H9 (cell line): Measurements from ENCODE around the gene FIBP. TPM values are rescaled to one million over a fixed set of nuclear protein-coding genes. Genes with fewer than 3 reads are reported as not detected.
A peak's percentile ranks its signal among the peaks of the same experiment; 100 is the strongest.

Source experiments
- DNase-seq: peaks from one replicate; pipeline ENCODE4 v3.0.0-alpha.2; 2017
- H2AFZ ChIP-seq: one replicate; pipeline ENCODE4 v1.6.1; 2013; ENCODE audit warnings: mild to moderate bottlenecking, low read length, control low read depth, moderate library complexity
- H2AK5ac ChIP-seq: 2 replicates; pipeline ENCODE4 v1.6.1; 2013; ENCODE audit warnings: low read length, control low read depth, mixed read lengths; ENCODE audit not compliant: insufficient read length
- H2BK120ac ChIP-seq: one replicate; pipeline ENCODE4 v1.6.1; 2013; ENCODE audit warnings: low read depth, mild to moderate bottlenecking, low read length, control low read depth, inconsistent platforms; ENCODE audit not compliant: poor library complexity, severe bottlenecking
- H2BK12ac ChIP-seq: 2 replicates; pipeline ENCODE4 v1.6.1; 2013; ENCODE audit warnings: low read length, control low read depth, mixed read lengths, low read depth; ENCODE audit not compliant: insufficient read length
- H2BK15ac ChIP-seq: 2 replicates; pipeline ENCODE4 v1.6.1; 2013; ENCODE audit warnings: low read depth, low read length, control low read depth
- H2BK20ac ChIP-seq: one replicate; pipeline ENCODE4 v1.6.1; 2013; ENCODE audit warnings: low read depth, mild to moderate bottlenecking, low read length, control low read depth, inconsistent platforms; ENCODE audit not compliant: poor library complexity, severe bottlenecking
- H2BK5ac ChIP-seq: 2 replicates; pipeline ENCODE4 v1.6.1; 2013; ENCODE audit warnings: low read length, control low read depth, mixed read lengths; ENCODE audit not compliant: insufficient read length
- H3K14ac ChIP-seq: 2 replicates; pipeline ENCODE4 v1.6.1; 2013; ENCODE audit warnings: low read length, control low read depth; ENCODE audit not compliant: insufficient read depth
- H3K18ac ChIP-seq: 2 replicates; pipeline ENCODE4 v1.6.1; 2013; ENCODE audit warnings: low read depth, mild to moderate bottlenecking, mixed read lengths, low read length, control low read depth; ENCODE audit not compliant: insufficient read length
- H3K23ac ChIP-seq: 2 replicates; pipeline ENCODE4 v1.6.1; 2013; ENCODE audit warnings: low read length, control low read depth, mixed read lengths, low read depth; ENCODE audit not compliant: insufficient read length
- H3K23me2 ChIP-seq: 2 replicates; pipeline ENCODE4 v1.6.1; 2013; ENCODE audit warnings: low read depth, mild to moderate bottlenecking, mixed read lengths, low read length, control low read depth; ENCODE audit not compliant: insufficient read length, poor library complexity, severe bottlenecking
- H3K27ac ChIP-seq: 2 replicates; pipeline ENCODE4 v1.5.1; 2013; ENCODE audit warnings: low read length, control low read depth, mixed read lengths, low read depth; ENCODE audit not compliant: insufficient read length
- H3K27me3 ChIP-seq: 2 replicates; pipeline ENCODE4 v1.6.1; 2013; ENCODE audit warnings: low read length, control low read depth, inconsistent platforms; ENCODE audit not compliant: insufficient read depth
- H3K4ac ChIP-seq: 2 replicates; pipeline ENCODE4 v1.6.1; 2013; ENCODE audit warnings: low read depth, mild to moderate bottlenecking, control low read depth, inconsistent platforms, low read length, moderate library complexity
- H3K4me1 ChIP-seq: 2 replicates; pipeline ENCODE4 v1.6.1; 2013; ENCODE audit warnings: low read length, control low read depth, inconsistent platforms; ENCODE audit not compliant: insufficient read depth
- H3K4me2 ChIP-seq: 2 replicates; pipeline ENCODE4 v1.6.1; 2013; ENCODE audit warnings: low read length, control low read depth, mixed read lengths; ENCODE audit not compliant: insufficient read length, insufficient read depth
- H3K56ac ChIP-seq: 2 replicates; pipeline ENCODE4 v1.6.1; 2013; ENCODE audit warnings: low read depth, mild to moderate bottlenecking, mixed read lengths, low read length, control low read depth; ENCODE audit not compliant: insufficient read length
- H3K79me1 ChIP-seq: 2 replicates; pipeline ENCODE4 v1.6.1; 2013; ENCODE audit warnings: low read depth, mild to moderate bottlenecking, moderate library complexity, low read length, control low read depth, inconsistent platforms; ENCODE audit not compliant: insufficient read depth, poor library complexity, severe bottlenecking
- H3K79me2 ChIP-seq: 2 replicates; pipeline ENCODE4 v1.6.1; 2013; ENCODE audit warnings: low read length, control low read depth, inconsistent platforms; ENCODE audit not compliant: insufficient read depth
- H3K9ac ChIP-seq: 2 replicates; pipeline ENCODE4 v1.6.1; 2013; ENCODE audit warnings: low read length, control low read depth, mixed read lengths; ENCODE audit not compliant: insufficient read length; ENCODE audit errors: extremely low read depth
- H3K9me3 ChIP-seq: one replicate; pipeline ENCODE4 v1.6.1; 2013; ENCODE audit warnings: low read depth, low read length, inconsistent platforms; ENCODE audit not compliant: control insufficient read depth
- H3T11ph ChIP-seq: one replicate; pipeline ENCODE4 v1.6.1; 2013; ENCODE audit warnings: mild to moderate bottlenecking, low read length, control low read depth, inconsistent platforms
- H4K20me1 ChIP-seq: one replicate; pipeline ENCODE4 v1.6.1; 2013; ENCODE audit not compliant: control insufficient read depth, insufficient read length, insufficient read depth
- H4K5ac ChIP-seq: 2 replicates; pipeline ENCODE4 v1.6.1; 2013; ENCODE audit warnings: low read depth, mild to moderate bottlenecking, mixed read lengths, low read length, control low read depth; ENCODE audit not compliant: insufficient read length
- H4K8ac ChIP-seq: replicated peaks from 2 replicates; pipeline ENCODE4 v1.6.1; 2013; ENCODE audit warnings: low read length, control low read depth, mixed read lengths, low read depth; ENCODE audit not compliant: insufficient read length
- H4K91ac ChIP-seq: 2 replicates; pipeline ENCODE4 v1.6.1; 2013; ENCODE audit warnings: low read depth, mild to moderate bottlenecking, moderate library complexity, mixed read lengths, low read length, control low read depth; ENCODE audit not compliant: insufficient read length
- H3K27ac Mint-ChIP-seq, 3 experiments: 2 replicates in 2 of 3; 3 replicates in 1 of 3; pipeline ENCODE4 v1.8.0; 2020 to 2021; ENCODE audit warnings: mixed read lengths in 3 of 3, mild to moderate bottlenecking in 1 of 3, moderate library complexity in 1 of 3
- H3K27me3 Mint-ChIP-seq: 2 replicates; pipeline ENCODE4 v1.8.0; 2021; ENCODE audit warnings: low read depth, mild to moderate bottlenecking, moderate library complexity, mixed read lengths
- H3K36me3 Mint-ChIP-seq, 3 experiments: 2 replicates in 2 of 3; 3 replicates in 1 of 3; pipeline ENCODE4 v1.8.0; 2020 to 2021; ENCODE audit warnings: low read depth in 3 of 3, mixed read lengths in 3 of 3; ENCODE audit not compliant: insufficient read depth in 1 of 3
- H3K4me1 Mint-ChIP-seq, 2 experiments: 2 replicates each; pipeline ENCODE4 v1.8.0; 2020; ENCODE audit warnings: mixed read lengths in 2 of 2
- H3K4me3 Mint-ChIP-seq, 2 experiments: 2 replicates in 1 of 2; 3 replicates in 1 of 2; pipeline ENCODE4 v1.8.0; 2020 to 2021; ENCODE audit warnings: mild to moderate bottlenecking in 2 of 2, mixed read lengths in 2 of 2, moderate library complexity in 1 of 2
- H3K9me3 Mint-ChIP-seq, 2 experiments: 2 replicates in 1 of 2; 3 replicates in 1 of 2; pipeline ENCODE4 v1.8.0; 2020; ENCODE audit warnings: mild to moderate bottlenecking in 2 of 2, mixed read lengths in 2 of 2, moderate library complexity in 1 of 2
- WGBS: extraction: QIAGEN DNeasy Blood & Tissue Kit; methylation state at CpG from one replicate; pipeline ENCODE4 v1.1.7; 2013; ENCODE audit warnings: missing lambda C conversion rate, low lambda C conversion rate, mixed read lengths; ENCODE audit not compliant: insufficient read length; ENCODE audit errors: extremely low coverage; 5-methylcytosine and 5-hydroxymethylcytosine counted together
- total RNA-seq: library from RNA; stranded (reverse); gene quantifications from 2 replicates; pipeline ENCODE4 v1.2.1, GENCODE V29; 2021
- TF ChIP-seq, protein P1 (sequence below): fragments of 200-600 bp; sonication (generic); conservative IDR thresholded peaks from 3 replicates; pipeline ENCODE4 v1.8.0; 2021; ENCODE audit warnings: antibody characterized with exemption, mild to moderate bottlenecking

FIBP gene
- total RNA-seq, 1 experiment from 2014 or later, result 87.0 TPM

- no peak overlapping the region for H2BK15ac ChIP-seq
- no peak overlapping the region for H4K8ac ChIP-seq
- H3K4me1 Mint-ChIP-seq, result peaks cover 14 to 17% of the 10 kb centered on the region in 2 experiments
- no peaks in the 10 kb centered on the region for H3K9me3 ChIP-seq
- WGBS, result no CpG with 5 or more reads among the region's 11 CpGs
- H2AFZ ChIP-seq, result no peak overlapping the region
- peak overlapping the region; percentile 12 for H3K4me2 ChIP-seq
- H3K27me3 Mint-ChIP-seq, result peaks cover 78% of the 10 kb centered on the region
- H3K56ac ChIP-seq, result no peak overlapping the region
- no peak overlapping the region for H3K27ac Mint-ChIP-seq
- H2BK12ac ChIP-seq, result no peak overlapping the region
- H3K36me3 Mint-ChIP-seq, result peaks cover 0 to 15% (median 0%) of the 10 kb centered on the region in 3 experiments; a peak in 2 of 7 replicates
- no peaks in the 10 kb centered on the region for H3K79me2 ChIP-seq
- no peak overlapping the region for H3K4ac ChIP-seq
- H4K20me1 ChIP-seq, result no peaks in the 10 kb centered on the region
- H2BK120ac ChIP-seq, result no peak overlapping the region
- H3K79me1 ChIP-seq, result no peaks in the 10 kb centered on the region
- H3T11ph ChIP-seq, result no peak overlapping the region
- H3K14ac ChIP-seq, result no peak overlapping the region
- H3K27ac ChIP-seq, result no peak overlapping the region
- H2AK5ac ChIP-seq, result no peak overlapping the region
- no peaks in the 10 kb centered on the region for H3K4me1 ChIP-seq
- DNase-seq, result no peak
- TF ChIP-seq, protein P1, sequence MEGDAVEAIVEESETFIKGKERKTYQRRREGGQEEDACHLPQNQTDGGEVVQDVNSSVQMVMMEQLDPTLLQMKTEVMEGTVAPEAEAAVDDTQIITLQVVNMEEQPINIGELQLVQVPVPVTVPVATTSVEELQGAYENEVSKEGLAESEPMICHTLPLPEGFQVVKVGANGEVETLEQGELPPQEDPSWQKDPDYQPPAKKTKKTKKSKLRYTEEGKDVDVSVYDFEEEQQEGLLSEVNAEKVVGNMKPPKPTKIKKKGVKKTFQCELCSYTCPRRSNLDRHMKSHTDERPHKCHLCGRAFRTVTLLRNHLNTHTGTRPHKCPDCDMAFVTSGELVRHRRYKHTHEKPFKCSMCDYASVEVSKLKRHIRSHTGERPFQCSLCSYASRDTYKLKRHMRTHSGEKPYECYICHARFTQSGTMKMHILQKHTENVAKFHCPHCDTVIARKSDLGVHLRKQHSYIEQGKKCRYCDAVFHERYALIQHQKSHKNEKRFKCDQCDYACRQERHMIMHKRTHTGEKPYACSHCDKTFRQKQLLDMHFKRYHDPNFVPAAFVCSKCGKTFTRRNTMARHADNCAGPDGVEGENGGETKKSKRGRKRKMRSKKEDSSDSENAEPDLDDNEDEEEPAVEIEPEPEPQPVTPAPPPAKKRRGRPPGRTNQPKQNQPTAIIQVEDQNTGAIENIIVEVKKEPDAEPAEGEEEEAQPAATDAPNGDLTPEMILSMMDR, result no peak
- no peak overlapping the region for H2BK5ac ChIP-seq
- H3K18ac ChIP-seq, result no peak overlapping the region
- H3K9ac ChIP-seq, result no peak overlapping the region
- H3K9me3 Mint-ChIP-seq, result no peaks in the 10 kb centered on the region; a peak in 1 of 5 replicates
- H3K23me2 ChIP-seq, result peaks cover 9% of the 10 kb centered on the region
- no peak overlapping the region for H2BK20ac ChIP-seq
- H4K91ac ChIP-seq, result no peak overlapping the region
- peak overlapping the region; percentile 58 to 63 for H3K4me3 Mint-ChIP-seq
- no peak overlapping the region for H4K5ac ChIP-seq
- no peak overlapping the region for H3K23ac ChIP-seq
- H3K27me3 ChIP-seq, result peaks cover 17% of the 10 kb centered on the region; the same call in 1 of the 2 replicates
Measured at GRCh38 chr11:65900899-65901180, 12.6 kb upstream of the FIBP start.
